ENCODE data around the gene NEK7. TPM values are rescaled to one million over a fixed set of nuclear protein-coding genes. Genes with fewer than 3 reads are reported as not detected.
"Not testable (repeated sequence)": the region's sequence is repeated elsewhere in the genome, so short reads cannot be mapped to it uniquely, and the experiment has no call there.

NEK7 gene
- total RNA-seq, 1 donor from 2014 or later = 34.7 TPM

DNA sequence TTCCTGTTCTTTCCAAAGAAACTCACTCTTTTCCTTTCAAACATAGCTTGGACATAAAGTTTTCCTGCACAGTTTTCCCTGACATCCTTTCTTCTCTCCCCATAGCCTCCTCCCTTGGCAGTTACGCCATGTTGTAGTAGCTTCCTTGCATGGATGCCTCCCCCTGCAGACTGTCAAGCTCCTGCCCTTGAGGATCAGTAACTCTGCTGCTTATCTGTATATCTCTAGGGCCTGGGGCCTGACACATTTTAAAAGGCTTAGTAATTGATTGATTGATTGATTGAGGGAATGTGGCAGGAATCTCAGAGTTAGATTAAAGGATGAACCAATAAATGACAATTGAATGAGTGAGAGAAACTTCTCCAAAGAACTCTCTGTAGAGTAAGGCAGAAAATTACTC lies 143.7 kb downstream of the NEK7 start:
- peaks cover 12% of the 10 kb centered on the region for H3K36me3 Mint-ChIP-seq
- H3K9me3 Mint-ChIP-seq = no peaks in the 10 kb centered on the region
- peaks cover 45% of the 10 kb centered on the region for H3K4me1 Mint-ChIP-seq

DNA sequence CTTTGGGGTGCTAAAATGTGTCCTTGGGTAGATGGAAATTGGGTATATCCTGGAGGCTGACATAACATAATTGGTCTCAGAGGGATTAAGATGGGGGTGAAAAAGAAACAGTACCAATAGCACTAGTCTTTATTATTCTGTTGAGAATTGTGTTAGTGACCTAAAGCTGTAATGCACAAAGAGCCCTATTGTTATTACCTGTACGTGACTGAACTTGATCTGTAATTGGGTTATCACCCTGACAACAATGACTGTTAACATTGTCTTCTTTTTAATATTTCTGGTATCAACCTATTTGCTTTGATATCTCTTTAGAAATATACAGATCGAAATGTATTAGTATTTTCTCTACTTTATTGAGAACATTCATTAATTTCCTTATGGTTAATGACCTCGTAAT lies 147.6 kb downstream of the NEK7 start:
- H3K4me1 Mint-ChIP-seq = peaks cover 19% of the 10 kb centered on the region
- H3K79me2 ChIP-seq (ENCODE audit: low read depth) = no peaks in the 10 kb centered on the region

More for the DNA sequence above, 143.7 kb downstream of the NEK7 start:
- no peak overlapping the region for H3K27ac ChIP-seq
- TF ChIP-seq, protein P1, sequence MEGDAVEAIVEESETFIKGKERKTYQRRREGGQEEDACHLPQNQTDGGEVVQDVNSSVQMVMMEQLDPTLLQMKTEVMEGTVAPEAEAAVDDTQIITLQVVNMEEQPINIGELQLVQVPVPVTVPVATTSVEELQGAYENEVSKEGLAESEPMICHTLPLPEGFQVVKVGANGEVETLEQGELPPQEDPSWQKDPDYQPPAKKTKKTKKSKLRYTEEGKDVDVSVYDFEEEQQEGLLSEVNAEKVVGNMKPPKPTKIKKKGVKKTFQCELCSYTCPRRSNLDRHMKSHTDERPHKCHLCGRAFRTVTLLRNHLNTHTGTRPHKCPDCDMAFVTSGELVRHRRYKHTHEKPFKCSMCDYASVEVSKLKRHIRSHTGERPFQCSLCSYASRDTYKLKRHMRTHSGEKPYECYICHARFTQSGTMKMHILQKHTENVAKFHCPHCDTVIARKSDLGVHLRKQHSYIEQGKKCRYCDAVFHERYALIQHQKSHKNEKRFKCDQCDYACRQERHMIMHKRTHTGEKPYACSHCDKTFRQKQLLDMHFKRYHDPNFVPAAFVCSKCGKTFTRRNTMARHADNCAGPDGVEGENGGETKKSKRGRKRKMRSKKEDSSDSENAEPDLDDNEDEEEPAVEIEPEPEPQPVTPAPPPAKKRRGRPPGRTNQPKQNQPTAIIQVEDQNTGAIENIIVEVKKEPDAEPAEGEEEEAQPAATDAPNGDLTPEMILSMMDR (IDR thresholded peaks at IDR 0.05) = no peak
- TF ChIP-seq EZH2phosphoT487 (IDR thresholded peaks at IDR 0.05) = no peak
- TF ChIP-seq EZH2 (IDR thresholded peaks at IDR 0.05) = no peak
- no peak for DNase-seq (ENCODE audit: low spot score)
- H3K9me3 ChIP-seq (ENCODE audit: low read depth) = no peaks in the 10 kb centered on the region
- no peak overlapping the region for H3K27ac Mint-ChIP-seq
- H3K4me3 Mint-ChIP-seq = no peak overlapping the region
- H3K79me2 ChIP-seq (ENCODE audit: low read depth) = no peaks in the 10 kb centered on the region
- no peak overlapping the region for H2AFZ ChIP-seq (replicated peaks)
- no peak overlapping the region for H3K9ac ChIP-seq
- H3K27me3 ChIP-seq = no peaks in the 10 kb centered on the region
- no peak overlapping the region for H3K4me2 ChIP-seq
- H3K36me3 ChIP-seq = no peaks in the 10 kb centered on the region
- peaks cover 4% of the 10 kb centered on the region for H4K20me1 ChIP-seq (ENCODE audit: low read depth)
- H3F3A ChIP-seq (ENCODE audit: low read depth) = no peaks in the 10 kb centered on the region
- no peaks in the 10 kb centered on the region for H3K27me3 Mint-ChIP-seq (ENCODE audit: insufficient read depth, low read depth)
- peaks cover under 1% of the 10 kb centered on the region for H3K4me1 ChIP-seq
- no peak overlapping the region for H3K4me3 ChIP-seq

GRCh38 chr1:198314817-198315216 lies 158.0 kb downstream of the NEK7 start:
- peak; percentile 50 for DNase-seq (ENCODE audit: low spot score)
- H3F3A ChIP-seq (ENCODE audit: low read depth); H3K4me3 Mint-ChIP-seq; H3K27me3 Mint-ChIP-seq (ENCODE audit: insufficient read depth, low read depth); H3K4me1 ChIP-seq; H4K20me1 ChIP-seq (ENCODE audit: low read depth); H2AFZ ChIP-seq (replicated peaks); H3K27me3 ChIP-seq; H3K4me1 Mint-ChIP-seq; H3K9me3 ChIP-seq (ENCODE audit: low read depth); H3K27ac ChIP-seq; H3K9ac ChIP-seq; H3K36me3 ChIP-seq; H3K27ac Mint-ChIP-seq; H3K79me2 ChIP-seq (ENCODE audit: low read depth): not testable (repeated sequence)
- peak overlapping the region; percentile 21 for H3K4me3 ChIP-seq
- peak overlapping the region; percentile 67 for H3K4me2 ChIP-seq
- Mint-ChIP-seq H3K9me3 (peaks cover 21% of the 10 kb centered on the region), H3K36me3 (peaks cover 18% of the 10 kb centered on the region)

More for the DNA sequence above, 147.6 kb downstream of the NEK7 start:
- H4K20me1 ChIP-seq (ENCODE audit: low read depth) = peaks cover 4% of the 10 kb centered on the region
- H3K9me3 ChIP-seq (ENCODE audit: low read depth) = no peaks in the 10 kb centered on the region
- Mint-ChIP-seq H3K36me3 (peaks cover 11% of the 10 kb centered on the region), H3K27ac (no peak overlapping the region), H3K9me3 (no peaks in the 10 kb centered on the region), H3K4me3 (no peak overlapping the region), H3K27me3 (ENCODE audit: insufficient read depth, low read depth) (no peaks in the 10 kb centered on the region)
- H3K9ac ChIP-seq = no peak overlapping the region
- H3K4me3 ChIP-seq = no peak overlapping the region
- H3F3A ChIP-seq (ENCODE audit: low read depth) = no peaks in the 10 kb centered on the region
- no peak overlapping the region for H2AFZ ChIP-seq (replicated peaks)
- no peak overlapping the region for H3K27ac ChIP-seq
- no peaks in the 10 kb centered on the region for H3K36me3 ChIP-seq
- TF ChIP-seq EZH2phosphoT487 (IDR thresholded peaks at IDR 0.05) = no peak
- H3K4me1 ChIP-seq = peaks cover 3% of the 10 kb centered on the region
- no peak for DNase-seq (ENCODE audit: low spot score)
- H3K4me2 ChIP-seq = no peak overlapping the region
- no peaks in the 10 kb centered on the region for H3K27me3 ChIP-seq

DNA sequence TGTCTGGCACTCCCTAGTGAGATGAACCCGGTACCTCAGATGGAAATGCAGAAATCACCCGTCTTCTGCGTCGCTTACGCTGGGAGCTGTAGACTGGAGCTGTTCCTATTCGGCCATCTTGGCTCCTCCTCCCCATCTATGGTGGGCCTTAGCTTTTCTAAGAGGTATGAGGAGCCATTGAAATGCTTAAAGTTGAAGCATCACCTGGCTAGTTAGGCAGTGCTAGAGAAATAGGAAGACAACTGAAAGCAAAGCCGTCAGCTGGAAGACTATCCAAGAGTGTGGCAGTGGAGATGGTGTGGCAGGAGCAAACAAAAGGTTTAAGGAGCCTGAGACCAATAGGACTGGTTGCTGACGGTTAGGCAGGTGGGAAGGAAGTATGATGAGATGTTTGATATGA lies 158.5 kb downstream of the NEK7 start:
- Mint-ChIP-seq H3K9me3 (peaks cover 21% of the 10 kb centered on the region), H3K36me3 (peaks cover 18% of the 10 kb centered on the region)
- H2AFZ ChIP-seq (replicated peaks); H3K27ac Mint-ChIP-seq; H4K20me1 ChIP-seq (ENCODE audit: low read depth); H3K79me2 ChIP-seq (ENCODE audit: low read depth); H3K27me3 Mint-ChIP-seq (ENCODE audit: insufficient read depth, low read depth); H3K4me3 ChIP-seq; H3K9me3 ChIP-seq (ENCODE audit: low read depth); H3K4me3 Mint-ChIP-seq; H3K4me2 ChIP-seq; H3K4me1 ChIP-seq; H3F3A ChIP-seq (ENCODE audit: low read depth); H3K36me3 ChIP-seq; H3K9ac ChIP-seq; DNase-seq (ENCODE audit: low spot score); H3K27ac ChIP-seq; H3K27me3 ChIP-seq; H3K4me1 Mint-ChIP-seq: not testable (repeated sequence)

- Histone ChIP-seq H3K4me2 (no peak overlapping the region), H3F3A (ENCODE audit: low read depth) (no peaks in the 10 kb centered on the region), H3K4me3 (no peak overlapping the region), H3K79me2 (ENCODE audit: low read depth) (no peaks in the 10 kb centered on the region), H2AFZ (replicated peaks) (no peak overlapping the region), H4K20me1 (ENCODE audit: low read depth) (no peaks in the 10 kb centered on the region), H3K4me1 (no peaks in the 10 kb centered on the region), H3K36me3 (no peaks in the 10 kb centered on the region), H3K9ac (no peak overlapping the region), H3K9me3 (ENCODE audit: low read depth) (no peaks in the 10 kb centered on the region), H3K27ac (no peak overlapping the region), H3K27me3 (peaks cover 3% of the 10 kb centered on the region)
- no peak for TF ChIP-seq EZH2 (IDR thresholded peaks at IDR 0.05)
- Mint-ChIP-seq H3K27me3 (ENCODE audit: insufficient read depth, low read depth) (peaks cover 2% of the 10 kb centered on the region), H3K36me3 (peaks cover 16% of the 10 kb centered on the region), H3K4me1 (peaks cover 8% of the 10 kb centered on the region), H3K4me3 (no peak overlapping the region), H3K27ac (no peak overlapping the region), H3K9me3 (peaks cover 17% of the 10 kb centered on the region)
- no peak for DNase-seq (ENCODE audit: low spot score)
These were observed 159.8 kb downstream of the NEK7 start for GRCh38 chr1:198316546-198317100.
